Left lobe of liver (tissue), 2 donors: ENCODE measurements around the gene FSIP1. TPM values are rescaled to one million over a fixed set of nuclear protein-coding genes. Genes with fewer than 3 reads are reported as not detected.
A peak's percentile ranks its signal among the peaks of the same experiment; 100 is the strongest.

ENCODE experiments used
- ATAC-seq: fragments of 200-7000 bp; cut with Tn5 transposase; one replicate; pipeline ENCODE4 v1.9.1; 2020; ENCODE audit warnings: mild to moderate bottlenecking, moderate library complexity
- DNase-seq: peaks from one replicate; pipeline ENCODE4 v3.0.0-alpha.2; 2020; ENCODE audit warnings: low spot score
- total RNA-seq: library from RNA; stranded (reverse); gene quantifications from one replicate; pipeline ENCODE4 v1.2.1, GENCODE V29; 2021
- donor health status: DM: no; HTN: no; CAD: no; lungs with moderate emphysema.
- donor health status: DM: no; HTN: yes; CAD: no.

FSIP1 gene
- total RNA-seq, 1 donor from 2014 or later = not detected

GRCh38 chr15:39587731-39588530, 194.7 kb downstream of the FSIP1 start:
- DNase-seq = peak; percentile 57
- peak; percentile 95 for ATAC-seq

GRCh38 chr15:39587096-39587721, 195.4 kb downstream of the FSIP1 start:
- DNase-seq = no peak
- no peak for ATAC-seq

GRCh38 chr15:39586387-39587095, 196.1 kb downstream of the FSIP1 start:
- no peak for ATAC-seq

GRCh38 chr15:39585871-39586301, 196.8 kb downstream of the FSIP1 start:
- ATAC-seq (no peak), DNase-seq (no peak)

More at GRCh38 chr15:39586387-39587095, 196.1 kb downstream of the FSIP1 start:
- DNase-seq = no peak

- ATAC-seq (no peak), DNase-seq (no peak)
Observed at GRCh38 chr15:39585389-39585841, 197.2 kb downstream of the FSIP1 start.

GRCh38 chr15:39584662-39585388, 197.8 kb downstream of the FSIP1 start:
- no peak for ATAC-seq
- no peak for DNase-seq

GRCh38 chr15:39584266-39584659, 198.4 kb downstream of the FSIP1 start:
- DNase-seq = no peak

GRCh38 chr15:39583596-39584265, 198.9 kb downstream of the FSIP1 start:
- ATAC-seq (no peak), DNase-seq (no peak)

More at GRCh38 chr15:39584266-39584659, 198.4 kb downstream of the FSIP1 start:
- no peak for ATAC-seq

- DNase-seq (no peak), ATAC-seq (no peak)
Observed at GRCh38 chr15:39582977-39583595, 199.6 kb downstream of the FSIP1 start.

- ATAC-seq (no peak), DNase-seq (peak; percentile 49)
Observed at GRCh38 chr15:39582286-39582976, 200.2 kb downstream of the FSIP1 start.

- DNase-seq (peak; percentile 66), ATAC-seq (peak; percentile 74)
Observed at GRCh38 chr15:39581793-39582285, 200.8 kb downstream of the FSIP1 start.

- ATAC-seq (no peak), DNase-seq (no peak)
Observed at GRCh38 chr15:39581242-39581792, 201.3 kb downstream of the FSIP1 start.

- peak; percentile 41 for ATAC-seq
Observed at GRCh38 chr15:39580485-39581241, 202.0 kb downstream of the FSIP1 start, which contains the start of gene THBS1. Gene THBS1, plus strand, starts transcription at chr15:39581079. Its CDS starts 779 bp downstream, at chr15:39581858.

GRCh38 chr15:39580117-39580484, 202.5 kb downstream of the FSIP1 start:
- ATAC-seq = peak; percentile 93
- peak; percentile 90 for DNase-seq

More at GRCh38 chr15:39580485-39581241, 202.0 kb downstream of the FSIP1 start, which contains the start of gene THBS1:
- DNase-seq = peak; percentile 70

- ATAC-seq (peak; percentile 69), DNase-seq (peak; percentile 60)
Observed at GRCh38 chr15:39579487-39580116, 203.0 kb downstream of the FSIP1 start.

GRCh38 chr15:39578851-39579486, 203.7 kb downstream of the FSIP1 start:
- DNase-seq (no peak), ATAC-seq (no peak)

- DNase-seq (no peak), ATAC-seq (no peak)
Observed at GRCh38 chr15:39575180-39575579, 207.5 kb downstream of the FSIP1 start.
